ENCODE data around the gene TMEM79.

DNA sequence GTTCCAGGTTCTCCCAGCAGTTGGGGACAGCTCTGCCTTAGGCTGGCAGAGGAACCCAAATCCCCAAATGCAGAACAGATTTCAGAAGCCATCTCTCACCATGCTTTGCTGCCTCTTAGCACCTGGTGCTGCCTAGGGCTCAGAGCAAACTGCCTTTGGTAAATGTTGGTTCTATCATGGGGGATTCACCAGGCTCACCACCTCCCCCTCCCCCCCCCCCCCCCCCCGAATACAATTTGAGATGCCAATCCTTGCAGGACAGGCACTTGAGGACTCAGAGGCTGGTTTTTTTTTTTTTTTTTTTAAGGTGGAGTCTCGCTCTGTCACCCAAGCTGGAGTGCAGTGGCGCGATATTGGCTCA, 35.8 kb upstream of the TMEM79 start:
- TF ChIP-seq, protein P1, sequence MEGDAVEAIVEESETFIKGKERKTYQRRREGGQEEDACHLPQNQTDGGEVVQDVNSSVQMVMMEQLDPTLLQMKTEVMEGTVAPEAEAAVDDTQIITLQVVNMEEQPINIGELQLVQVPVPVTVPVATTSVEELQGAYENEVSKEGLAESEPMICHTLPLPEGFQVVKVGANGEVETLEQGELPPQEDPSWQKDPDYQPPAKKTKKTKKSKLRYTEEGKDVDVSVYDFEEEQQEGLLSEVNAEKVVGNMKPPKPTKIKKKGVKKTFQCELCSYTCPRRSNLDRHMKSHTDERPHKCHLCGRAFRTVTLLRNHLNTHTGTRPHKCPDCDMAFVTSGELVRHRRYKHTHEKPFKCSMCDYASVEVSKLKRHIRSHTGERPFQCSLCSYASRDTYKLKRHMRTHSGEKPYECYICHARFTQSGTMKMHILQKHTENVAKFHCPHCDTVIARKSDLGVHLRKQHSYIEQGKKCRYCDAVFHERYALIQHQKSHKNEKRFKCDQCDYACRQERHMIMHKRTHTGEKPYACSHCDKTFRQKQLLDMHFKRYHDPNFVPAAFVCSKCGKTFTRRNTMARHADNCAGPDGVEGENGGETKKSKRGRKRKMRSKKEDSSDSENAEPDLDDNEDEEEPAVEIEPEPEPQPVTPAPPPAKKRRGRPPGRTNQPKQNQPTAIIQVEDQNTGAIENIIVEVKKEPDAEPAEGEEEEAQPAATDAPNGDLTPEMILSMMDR (IDR thresholded peaks at IDR 0.05; ENCODE audit: low read depth, low read length): no peak
- no peak for TF ChIP-seq EZH2phosphoT487 (IDR thresholded peaks at IDR 0.05; ENCODE audit: low read depth)

Measured in OCI-LY3 (cell line).